GM23338 (cell line): Measurements from ENCODE around the gene DRC7. TPM values are rescaled to one million over a fixed set of nuclear protein-coding genes. Genes with fewer than 3 reads are reported as not detected.

Experiments used
- ATAC-seq: fragments of 200-7000 bp; cut with Tn5 transposase; 3 replicates; pipeline ENCODE4 v1.9.1; 2020
- DNase-seq: peaks from one replicate; pipeline ENCODE4 v3.0.0-alpha.2; 2015; ENCODE audit warnings: low spot score
- H2AFZ ChIP-seq: fragments of 200-600 bp; sonication (generic); 2 replicates; pipeline ENCODE4 v1.8.0; 2016; ENCODE audit warnings: antibody characterized with exemption, mild to moderate bottlenecking, moderate library complexity
- H3F3A ChIP-seq: fragments of 200-600 bp; sonication (generic); replicated peaks from 2 replicates; pipeline ENCODE4 v1.8.0; 2017; ENCODE audit warnings: antibody characterized with exemption, mixed run types, low read depth
- H3K27ac ChIP-seq: fragments of 200-600 bp; sonication (generic); 2 replicates; pipeline ENCODE4 v1.6.1; 2016; ENCODE audit warnings: low read depth
- H3K27me3 ChIP-seq: fragments of 200-600 bp; sonication (generic); 2 replicates; pipeline ENCODE4 v1.8.0; 2016; ENCODE audit warnings: mild to moderate bottlenecking, mixed run types, moderate library complexity; ENCODE audit not compliant: insufficient read depth
- H3K36me3 ChIP-seq: fragments of 200-600 bp; sonication (generic); 2 replicates; pipeline ENCODE4 v1.8.0; 2016; ENCODE audit warnings: mild to moderate bottlenecking; ENCODE audit not compliant: insufficient read depth
- H3K4me1 ChIP-seq: fragments of 200-600 bp; sonication (generic); 2 replicates; pipeline ENCODE4 v1.8.0; 2016; ENCODE audit warnings: mild to moderate bottlenecking, moderate library complexity; ENCODE audit not compliant: insufficient read depth
- H3K4me2 ChIP-seq: fragments of 200-600 bp; sonication (generic); 2 replicates; pipeline ENCODE4 v1.7.1; 2017; ENCODE audit warnings: mixed run types
- H3K4me3 ChIP-seq: fragments of 200-600 bp; sonication (generic); 2 replicates; pipeline ENCODE4 v1.6.1; 2016; ENCODE audit warnings: mixed run types
- H3K79me2 ChIP-seq: fragments of 200-600 bp; sonication (generic); replicated peaks from 2 replicates; pipeline ENCODE4 v1.8.0; 2017; ENCODE audit warnings: mild to moderate bottlenecking; ENCODE audit not compliant: insufficient read depth
- H3K9me2 ChIP-seq: fragments of 200-600 bp; sonication (generic); 2 replicates; pipeline ENCODE4 v1.8.0; 2017; ENCODE audit not compliant: insufficient read depth
- H4K20me1 ChIP-seq: fragments of 200-600 bp; sonication (generic); replicated peaks from 2 replicates; pipeline ENCODE4 v1.8.0; 2017; ENCODE audit warnings: mild to moderate bottlenecking; ENCODE audit not compliant: insufficient read depth
- H3K27ac Mint-ChIP-seq: 2 replicates; pipeline ENCODE4 v1.8.0; 2020; ENCODE audit warnings: inconsistent platforms, mild to moderate bottlenecking, moderate library complexity, mixed read lengths
- H3K27me3 Mint-ChIP-seq: 3 replicates; pipeline ENCODE4 v1.8.0; 2022; ENCODE audit warnings: low read depth, mild to moderate bottlenecking, moderate library complexity, mixed read lengths, inconsistent platforms; ENCODE audit not compliant: insufficient read depth, poor library complexity
- H3K36me3 Mint-ChIP-seq: 3 replicates; pipeline ENCODE4 v1.8.0; 2021; ENCODE audit warnings: low read depth, mild to moderate bottlenecking, inconsistent platforms, moderate library complexity, mixed read lengths
- H3K4me1 Mint-ChIP-seq: 3 replicates; pipeline ENCODE4 v1.8.0; 2020; ENCODE audit warnings: mild to moderate bottlenecking, inconsistent platforms, mixed read lengths
- H3K4me3 Mint-ChIP-seq: 3 replicates; pipeline ENCODE4 v1.8.0; 2021; ENCODE audit warnings: moderate library complexity, mild to moderate bottlenecking, inconsistent platforms, mixed read lengths
- H3K9me3 Mint-ChIP-seq: 3 replicates; pipeline ENCODE4 v1.8.0; 2020; ENCODE audit warnings: moderate library complexity, mild to moderate bottlenecking, inconsistent platforms, mixed read lengths
- CREB1 ChIP-seq: fragments of 250-450 bp; sonication (Bioruptor Pico); IDR thresholded peaks from 2 replicates; pipeline ENCODE4 v1.5.0; 2020; ENCODE audit warnings: low read depth, mild to moderate bottlenecking, moderate library complexity
- EZH2 ChIP-seq: fragments of 200-600 bp; sonication (generic); IDR thresholded peaks from one replicate; pipeline ENCODE4 v1.8.0; 2017; ENCODE audit warnings: antibody characterized with exemption, mild to moderate bottlenecking, low read depth; ENCODE audit not compliant: unreplicated experiment
- EZH2phosphoT487 ChIP-seq: fragments of 200-600 bp; sonication (generic); IDR thresholded peaks from one replicate; pipeline ENCODE4 v1.8.1; 2018; ENCODE audit warnings: antibody characterized with exemption; ENCODE audit not compliant: unreplicated experiment
- JUNB ChIP-seq: IDR thresholded peaks from one replicate; pipeline ENCODE4 v1.6.1; 2016; ENCODE audit warnings: antibody characterized with exemption; ENCODE audit not compliant: unreplicated experiment
- NANOG ChIP-seq: IDR thresholded peaks from 2 replicates; pipeline ENCODE4 v1.6.1; 2016; ENCODE audit warnings: antibody characterized with exemption, borderline replicate concordance
- POLR2AphosphoS5 ChIP-seq: IDR thresholded peaks from 2 replicates; pipeline ENCODE4 v1.6.1; 2016; ENCODE audit warnings: antibody characterized with exemption, low read depth
- STAT1 ChIP-seq: IDR thresholded peaks from one replicate; pipeline ENCODE4 v1.6.1; 2016; ENCODE audit warnings: antibody characterized with exemption; ENCODE audit not compliant: unreplicated experiment
- ZNF114 ChIP-seq: fragments of 250-450 bp; sonication (Bioruptor Pico); IDR thresholded peaks from 2 replicates; pipeline ENCODE4 v1.5.0; 2020; ENCODE audit warnings: mild to moderate bottlenecking, moderate library complexity
- ZNF331 ChIP-seq: fragments of 250-450 bp; sonication (Bioruptor Pico); IDR thresholded peaks from 2 replicates; pipeline ENCODE4 v1.5.0; 2020; ENCODE audit warnings: low read depth, mild to moderate bottlenecking, moderate library complexity
- polyA plus RNA-seq: library from polyadenylated mRNA; unstranded; fragments of >200 nt; fragmentation: Nextera tagmentation; extraction: Ambion mirVana; gene quantifications from 2 replicates; pipeline ENCODE4 v1.2.1, GENCODE V29; 2016
- total RNA-seq: library from RNA; depleted of rRNA; stranded (reverse); fragments of >200 nt; shearing (Covaris generic); gene quantifications from 2 replicates; pipeline ENCODE4 v1.2.3, GENCODE V29; 2014
- TF ChIP-seq, protein P1 (sequence below), 2 experiments: fragments of 200-600 bp in 1 of 2; sonication (generic) in 1 of 2; conservative IDR thresholded peaks; 2 replicates each; pipeline versions ENCODE4 v1.5.1 to v1.6.1; 2016 to 2017; ENCODE audit warnings: antibody characterized with exemption in 2 of 2, low read depth in 2 of 2, mild to moderate bottlenecking in 2 of 2, moderate library complexity in 1 of 2
- TF ChIP-seq, protein P2 (sequence below): IDR thresholded peaks from 2 replicates; pipeline ENCODE4 v1.6.1; 2016; ENCODE audit warnings: antibody characterized with exemption
- TF ChIP-seq, protein P3 (sequence below): fragments of 250-450 bp; sonication (Bioruptor Pico); IDR thresholded peaks from 2 replicates; pipeline ENCODE4 v1.5.0; 2020; ENCODE audit warnings: mild to moderate bottlenecking, moderate library complexity
- TF ChIP-seq, protein P4 (sequence below): IDR thresholded peaks from one replicate; pipeline ENCODE4 v1.6.1; 2018; ENCODE audit warnings: antibody characterized with exemption; ENCODE audit not compliant: unreplicated experiment

Gene DRC7
- total and polyA plus RNA-seq, 2 experiments from 2014 or later, result not detected

DNA sequence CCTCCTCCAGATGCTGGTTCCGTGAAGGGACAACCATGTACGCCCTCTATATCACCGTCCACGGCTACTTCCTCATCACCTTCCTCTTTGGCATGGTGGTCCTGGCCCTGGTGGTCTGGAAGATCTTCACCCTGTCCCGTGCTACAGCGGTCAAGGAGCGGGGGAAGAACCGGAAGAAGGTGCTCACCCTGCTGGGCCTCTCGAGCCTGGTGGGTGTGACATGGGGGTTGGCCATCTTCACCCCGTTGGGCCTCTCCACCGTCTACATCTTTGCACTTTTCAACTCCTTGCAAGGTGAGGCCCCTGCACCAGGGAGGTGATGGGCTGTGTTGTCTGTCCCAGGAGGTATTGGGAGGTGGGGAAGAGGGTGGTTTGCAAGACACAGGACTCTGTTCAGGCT is 9.0 kb upstream of the DRC7 start:
- Histone ChIP-seq H3K79me2 (no peaks in the 10 kb centered on the region), H3K9me2 (no peaks in the 10 kb centered on the region), H2AFZ (no peak overlapping the region), H3K36me3 (no peaks in the 10 kb centered on the region), H3K4me2 (no peak overlapping the region), H3F3A (no peaks in the 10 kb centered on the region), H4K20me1 (no peaks in the 10 kb centered on the region), H3K4me1 (no peaks in the 10 kb centered on the region), H3K4me3 (no peak overlapping the region), H3K27me3 (no peaks in the 10 kb centered on the region), H3K27ac (no peak overlapping the region)
- TF ChIP-seq JUNB (no peak), EZH2phosphoT487 (no peak), ZNF331 (CRISPR knock-in tag) (no peak), ZNF114 (CRISPR knock-in tag) (no peak), EZH2 (no peak), STAT1 (no peak), NANOG (no peak), CREB1 (no peak), POLR2AphosphoS5 (no peak)
- TF ChIP-seq, protein P1, sequence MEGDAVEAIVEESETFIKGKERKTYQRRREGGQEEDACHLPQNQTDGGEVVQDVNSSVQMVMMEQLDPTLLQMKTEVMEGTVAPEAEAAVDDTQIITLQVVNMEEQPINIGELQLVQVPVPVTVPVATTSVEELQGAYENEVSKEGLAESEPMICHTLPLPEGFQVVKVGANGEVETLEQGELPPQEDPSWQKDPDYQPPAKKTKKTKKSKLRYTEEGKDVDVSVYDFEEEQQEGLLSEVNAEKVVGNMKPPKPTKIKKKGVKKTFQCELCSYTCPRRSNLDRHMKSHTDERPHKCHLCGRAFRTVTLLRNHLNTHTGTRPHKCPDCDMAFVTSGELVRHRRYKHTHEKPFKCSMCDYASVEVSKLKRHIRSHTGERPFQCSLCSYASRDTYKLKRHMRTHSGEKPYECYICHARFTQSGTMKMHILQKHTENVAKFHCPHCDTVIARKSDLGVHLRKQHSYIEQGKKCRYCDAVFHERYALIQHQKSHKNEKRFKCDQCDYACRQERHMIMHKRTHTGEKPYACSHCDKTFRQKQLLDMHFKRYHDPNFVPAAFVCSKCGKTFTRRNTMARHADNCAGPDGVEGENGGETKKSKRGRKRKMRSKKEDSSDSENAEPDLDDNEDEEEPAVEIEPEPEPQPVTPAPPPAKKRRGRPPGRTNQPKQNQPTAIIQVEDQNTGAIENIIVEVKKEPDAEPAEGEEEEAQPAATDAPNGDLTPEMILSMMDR (conservative IDR thresholded peaks at IDR 0.05; ENCODE audit: low read depth in 2 of 2), result no peak
- TF ChIP-seq, protein P2, sequence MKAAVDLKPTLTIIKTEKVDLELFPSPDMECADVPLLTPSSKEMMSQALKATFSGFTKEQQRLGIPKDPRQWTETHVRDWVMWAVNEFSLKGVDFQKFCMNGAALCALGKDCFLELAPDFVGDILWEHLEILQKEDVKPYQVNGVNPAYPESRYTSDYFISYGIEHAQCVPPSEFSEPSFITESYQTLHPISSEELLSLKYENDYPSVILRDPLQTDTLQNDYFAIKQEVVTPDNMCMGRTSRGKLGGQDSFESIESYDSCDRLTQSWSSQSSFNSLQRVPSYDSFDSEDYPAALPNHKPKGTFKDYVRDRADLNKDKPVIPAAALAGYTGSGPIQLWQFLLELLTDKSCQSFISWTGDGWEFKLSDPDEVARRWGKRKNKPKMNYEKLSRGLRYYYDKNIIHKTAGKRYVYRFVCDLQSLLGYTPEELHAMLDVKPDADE, result no peak
- TF ChIP-seq, protein P3, sequence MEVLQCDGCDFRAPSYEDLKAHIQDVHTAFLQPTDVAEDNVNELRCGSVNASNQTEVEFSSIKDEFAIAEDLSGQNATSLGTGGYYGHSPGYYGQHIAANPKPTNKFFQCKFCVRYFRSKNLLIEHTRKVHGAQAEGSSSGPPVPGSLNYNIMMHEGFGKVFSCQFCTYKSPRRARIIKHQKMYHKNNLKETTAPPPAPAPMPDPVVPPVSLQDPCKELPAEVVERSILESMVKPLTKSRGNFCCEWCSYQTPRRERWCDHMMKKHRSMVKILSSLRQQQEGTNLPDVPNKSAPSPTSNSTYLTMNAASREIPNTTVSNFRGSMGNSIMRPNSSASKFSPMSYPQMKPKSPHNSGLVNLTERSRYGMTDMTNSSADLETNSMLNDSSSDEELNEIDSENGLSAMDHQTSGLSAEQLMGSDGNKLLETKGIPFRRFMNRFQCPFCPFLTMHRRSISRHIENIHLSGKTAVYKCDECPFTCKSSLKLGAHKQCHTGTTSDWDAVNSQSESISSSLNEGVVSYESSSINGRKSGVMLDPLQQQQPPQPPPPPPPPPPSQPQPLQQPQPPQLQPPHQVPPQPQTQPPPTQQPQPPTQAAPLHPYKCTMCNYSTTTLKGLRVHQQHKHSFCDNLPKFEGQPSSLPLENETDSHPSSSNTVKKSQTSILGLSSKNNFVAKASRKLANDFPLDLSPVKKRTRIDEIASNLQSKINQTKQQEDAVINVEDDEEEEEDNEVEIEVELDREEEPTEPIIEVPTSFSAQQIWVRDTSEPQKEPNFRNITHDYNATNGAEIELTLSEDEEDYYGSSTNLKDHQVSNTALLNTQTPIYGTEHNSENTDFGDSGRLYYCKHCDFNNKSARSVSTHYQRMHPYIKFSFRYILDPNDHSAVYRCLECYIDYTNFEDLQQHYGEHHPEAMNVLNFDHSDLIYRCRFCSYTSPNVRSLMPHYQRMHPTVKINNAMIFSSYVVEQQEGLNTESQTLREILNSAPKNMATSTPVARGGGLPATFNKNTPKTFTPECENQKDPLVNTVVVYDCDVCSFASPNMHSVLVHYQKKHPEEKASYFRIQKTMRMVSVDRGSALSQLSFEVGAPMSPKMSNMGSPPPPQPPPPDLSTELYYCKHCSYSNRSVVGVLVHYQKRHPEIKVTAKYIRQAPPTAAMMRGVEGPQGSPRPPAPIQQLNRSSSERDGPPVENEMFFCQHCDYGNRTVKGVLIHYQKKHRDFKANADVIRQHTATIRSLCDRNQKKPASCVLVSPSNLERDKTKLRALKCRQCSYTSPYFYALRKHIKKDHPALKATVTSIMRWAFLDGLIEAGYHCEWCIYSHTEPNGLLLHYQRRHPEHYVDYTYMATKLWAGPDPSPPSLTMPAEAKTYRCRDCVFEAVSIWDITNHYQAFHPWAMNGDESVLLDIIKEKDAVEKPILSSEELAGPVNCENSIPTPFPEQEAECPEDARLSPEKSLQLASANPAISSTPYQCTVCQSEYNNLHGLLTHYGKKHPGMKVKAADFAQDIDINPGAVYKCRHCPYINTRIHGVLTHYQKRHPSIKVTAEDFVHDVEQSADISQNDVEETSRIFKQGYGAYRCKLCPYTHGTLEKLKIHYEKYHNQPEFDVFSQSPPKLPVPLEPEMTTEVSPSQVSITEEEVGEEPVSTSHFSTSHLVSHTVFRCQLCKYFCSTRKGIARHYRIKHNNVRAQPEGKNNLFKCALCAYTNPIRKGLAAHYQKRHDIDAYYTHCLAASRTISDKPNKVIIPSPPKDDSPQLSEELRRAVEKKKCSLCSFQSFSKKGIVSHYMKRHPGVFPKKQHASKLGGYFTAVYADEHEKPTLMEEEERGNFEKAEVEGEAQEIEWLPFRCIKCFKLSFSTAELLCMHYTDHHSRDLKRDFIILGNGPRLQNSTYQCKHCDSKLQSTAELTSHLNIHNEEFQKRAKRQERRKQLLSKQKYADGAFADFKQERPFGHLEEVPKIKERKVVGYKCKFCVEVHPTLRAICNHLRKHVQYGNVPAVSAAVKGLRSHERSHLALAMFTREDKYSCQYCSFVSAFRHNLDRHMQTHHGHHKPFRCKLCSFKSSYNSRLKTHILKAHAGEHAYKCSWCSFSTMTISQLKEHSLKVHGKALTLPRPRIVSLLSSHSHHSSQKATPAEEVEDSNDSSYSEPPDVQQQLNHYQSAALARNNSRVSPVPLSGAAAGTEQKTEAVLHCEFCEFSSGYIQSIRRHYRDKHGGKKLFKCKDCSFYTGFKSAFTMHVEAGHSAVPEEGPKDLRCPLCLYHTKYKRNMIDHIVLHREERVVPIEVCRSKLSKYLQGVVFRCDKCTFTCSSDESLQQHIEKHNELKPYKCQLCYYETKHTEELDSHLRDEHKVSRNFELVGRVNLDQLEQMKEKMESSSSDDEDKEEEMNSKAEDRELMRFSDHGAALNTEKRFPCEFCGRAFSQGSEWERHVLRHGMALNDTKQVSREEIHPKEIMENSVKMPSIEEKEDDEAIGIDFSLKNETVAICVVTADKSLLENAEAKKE (CRISPR knock-in tag), result no peak
- TF ChIP-seq, protein P4, sequence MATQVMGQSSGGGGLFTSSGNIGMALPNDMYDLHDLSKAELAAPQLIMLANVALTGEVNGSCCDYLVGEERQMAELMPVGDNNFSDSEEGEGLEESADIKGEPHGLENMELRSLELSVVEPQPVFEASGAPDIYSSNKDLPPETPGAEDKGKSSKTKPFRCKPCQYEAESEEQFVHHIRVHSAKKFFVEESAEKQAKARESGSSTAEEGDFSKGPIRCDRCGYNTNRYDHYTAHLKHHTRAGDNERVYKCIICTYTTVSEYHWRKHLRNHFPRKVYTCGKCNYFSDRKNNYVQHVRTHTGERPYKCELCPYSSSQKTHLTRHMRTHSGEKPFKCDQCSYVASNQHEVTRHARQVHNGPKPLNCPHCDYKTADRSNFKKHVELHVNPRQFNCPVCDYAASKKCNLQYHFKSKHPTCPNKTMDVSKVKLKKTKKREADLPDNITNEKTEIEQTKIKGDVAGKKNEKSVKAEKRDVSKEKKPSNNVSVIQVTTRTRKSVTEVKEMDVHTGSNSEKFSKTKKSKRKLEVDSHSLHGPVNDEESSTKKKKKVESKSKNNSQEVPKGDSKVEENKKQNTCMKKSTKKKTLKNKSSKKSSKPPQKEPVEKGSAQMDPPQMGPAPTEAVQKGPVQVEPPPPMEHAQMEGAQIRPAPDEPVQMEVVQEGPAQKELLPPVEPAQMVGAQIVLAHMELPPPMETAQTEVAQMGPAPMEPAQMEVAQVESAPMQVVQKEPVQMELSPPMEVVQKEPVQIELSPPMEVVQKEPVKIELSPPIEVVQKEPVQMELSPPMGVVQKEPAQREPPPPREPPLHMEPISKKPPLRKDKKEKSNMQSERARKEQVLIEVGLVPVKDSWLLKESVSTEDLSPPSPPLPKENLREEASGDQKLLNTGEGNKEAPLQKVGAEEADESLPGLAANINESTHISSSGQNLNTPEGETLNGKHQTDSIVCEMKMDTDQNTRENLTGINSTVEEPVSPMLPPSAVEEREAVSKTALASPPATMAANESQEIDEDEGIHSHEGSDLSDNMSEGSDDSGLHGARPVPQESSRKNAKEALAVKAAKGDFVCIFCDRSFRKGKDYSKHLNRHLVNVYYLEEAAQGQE, result no peak
- Mint-ChIP-seq H3K4me1 (peaks cover 17% of the 10 kb centered on the region), H3K27me3 (peaks cover 8% of the 10 kb centered on the region), H3K27ac (no peak overlapping the region), H3K36me3 (no peaks in the 10 kb centered on the region), H3K4me3 (no peak overlapping the region), H3K9me3 (no peaks in the 10 kb centered on the region)
- ATAC-seq (no peak), DNase-seq (no peak)
